IMR-90 (cell line): ENCODE results near the gene CEP85.

ENCODE experiments used
- BHLHE40 ChIP-seq: fragments of 150-350 bp; IDR thresholded peaks from 2 replicates; pipeline ENCODE4 v1.6.1; 2016; ENCODE audit warnings: mild to moderate bottlenecking, low read depth, low read length
- CEBPB ChIP-seq: IDR thresholded peaks from 2 replicates; pipeline ENCODE4 v1.6.1; 2012; ENCODE audit warnings: low read depth, low read length, improper control_type of control experiment
- MAFK ChIP-seq: IDR thresholded peaks from 2 replicates; pipeline ENCODE4 v1.6.1; 2012; ENCODE audit warnings: low read depth, low read length, improper control_type of control experiment
- MXI1 ChIP-seq: IDR thresholded peaks from 2 replicates; pipeline ENCODE4 v1.6.1; 2012; ENCODE audit warnings: low read depth, mild to moderate bottlenecking, low read length, moderate library complexity, borderline replicate concordance
- RAD21 ChIP-seq: IDR thresholded peaks from 2 replicates; pipeline ENCODE4 v1.6.1; 2012; ENCODE audit warnings: low read length, improper control_type of control experiment
- RFX5 ChIP-seq: IDR thresholded peaks from 2 replicates; pipeline ENCODE4 v1.8.0; 2012; ENCODE audit warnings: low read depth, mild to moderate bottlenecking, low read length, moderate library complexity
- TF ChIP-seq, protein P1 (sequence below): fragments of 150-350 bp; IDR thresholded peaks from 2 replicates; pipeline ENCODE4 v1.6.1; 2017; ENCODE audit warnings: mild to moderate bottlenecking, antibody characterized with exemption, low read length, low read depth
- TF ChIP-seq, protein P2 (sequence below): conservative IDR thresholded peaks from 2 replicates; pipeline ENCODE4 v1.5.1; 2012; ENCODE audit warnings: mild to moderate bottlenecking, low read depth, low read length, improper control_type of control experiment

DNA sequence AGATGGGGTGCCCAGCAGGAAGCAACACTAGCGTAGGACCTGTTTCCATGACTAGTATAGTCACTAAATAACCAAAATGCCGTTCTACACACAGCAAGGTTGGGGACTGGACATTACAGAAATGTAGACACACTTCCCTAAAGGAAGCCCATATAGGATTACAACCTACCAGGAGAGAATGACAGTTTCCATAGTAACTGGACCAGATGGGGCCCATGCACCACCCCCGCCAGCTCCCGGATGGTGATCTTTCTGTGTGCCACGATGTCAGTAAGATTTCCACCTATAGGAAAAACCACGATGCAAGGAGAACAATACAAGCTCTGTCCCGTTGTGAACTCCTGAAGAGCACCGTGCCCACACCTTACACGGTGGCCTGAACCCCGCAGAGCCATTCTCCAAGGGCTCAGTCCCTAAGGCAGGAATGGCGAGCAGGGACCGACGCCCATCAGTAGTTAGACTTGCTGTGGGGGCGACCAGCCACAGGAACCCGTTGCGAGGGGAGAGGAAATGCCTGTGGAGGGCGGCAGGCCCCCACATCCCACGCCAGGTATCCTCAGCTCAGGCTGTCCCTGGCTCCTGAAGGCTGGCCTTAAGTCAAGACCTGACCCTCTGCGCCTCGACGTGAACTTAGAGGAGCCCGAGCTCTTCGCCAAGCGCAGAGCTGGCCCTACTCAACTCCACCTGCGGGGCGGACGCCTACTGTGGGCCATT, 13.6 kb upstream of the CEP85 start:
- TF ChIP-seq MXI1: no peak
- no peak for TF ChIP-seq RFX5
- TF ChIP-seq BHLHE40: no peak
- TF ChIP-seq, protein P1, sequence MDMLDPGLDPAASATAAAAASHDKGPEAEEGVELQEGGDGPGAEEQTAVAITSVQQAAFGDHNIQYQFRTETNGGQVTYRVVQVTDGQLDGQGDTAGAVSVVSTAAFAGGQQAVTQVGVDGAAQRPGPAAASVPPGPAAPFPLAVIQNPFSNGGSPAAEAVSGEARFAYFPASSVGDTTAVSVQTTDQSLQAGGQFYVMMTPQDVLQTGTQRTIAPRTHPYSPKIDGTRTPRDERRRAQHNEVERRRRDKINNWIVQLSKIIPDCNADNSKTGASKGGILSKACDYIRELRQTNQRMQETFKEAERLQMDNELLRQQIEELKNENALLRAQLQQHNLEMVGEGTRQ: no peak
- TF ChIP-seq RAD21: no peak
- TF ChIP-seq, protein P2, sequence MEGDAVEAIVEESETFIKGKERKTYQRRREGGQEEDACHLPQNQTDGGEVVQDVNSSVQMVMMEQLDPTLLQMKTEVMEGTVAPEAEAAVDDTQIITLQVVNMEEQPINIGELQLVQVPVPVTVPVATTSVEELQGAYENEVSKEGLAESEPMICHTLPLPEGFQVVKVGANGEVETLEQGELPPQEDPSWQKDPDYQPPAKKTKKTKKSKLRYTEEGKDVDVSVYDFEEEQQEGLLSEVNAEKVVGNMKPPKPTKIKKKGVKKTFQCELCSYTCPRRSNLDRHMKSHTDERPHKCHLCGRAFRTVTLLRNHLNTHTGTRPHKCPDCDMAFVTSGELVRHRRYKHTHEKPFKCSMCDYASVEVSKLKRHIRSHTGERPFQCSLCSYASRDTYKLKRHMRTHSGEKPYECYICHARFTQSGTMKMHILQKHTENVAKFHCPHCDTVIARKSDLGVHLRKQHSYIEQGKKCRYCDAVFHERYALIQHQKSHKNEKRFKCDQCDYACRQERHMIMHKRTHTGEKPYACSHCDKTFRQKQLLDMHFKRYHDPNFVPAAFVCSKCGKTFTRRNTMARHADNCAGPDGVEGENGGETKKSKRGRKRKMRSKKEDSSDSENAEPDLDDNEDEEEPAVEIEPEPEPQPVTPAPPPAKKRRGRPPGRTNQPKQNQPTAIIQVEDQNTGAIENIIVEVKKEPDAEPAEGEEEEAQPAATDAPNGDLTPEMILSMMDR: no peak
- TF ChIP-seq CEBPB: no peak
- TF ChIP-seq MAFK: no peak
